T-helper 2 cell treated with Interferon-gamma antibody and Interleukin-4, amounts not matched to agents 100 ng/mL and 5 ng/mL, for 36 hours (primary cell): ENCODE measurements around the gene PEX11A. TPM values are rescaled to one million over a fixed set of nuclear protein-coding genes. Genes with fewer than 3 reads are reported as not detected.

ENCODE experiments used
- total RNA-seq: library from RNA; stranded (reverse); gene quantifications from 2 replicates; pipeline ENCODE4 v1.2.3, GENCODE V29; 2022

PEX11A gene
- total RNA-seq, 1 donor from 2014 or later, result 0.93 TPM

Other genes starting within 250 kb of the PEX11A start
- gene RHCG, start 194.2 kb downstream of the PEX11A start, total RNA-seq, result not detected in 2 replicates
- 19.6 and 20.9 TPM in 2 replicates for gene TICRR, start 115.3 kb downstream of the PEX11A start, total RNA-seq
- gene KIF7, start 35.3 kb downstream of the PEX11A start, total RNA-seq, result 0.84 and 1.0 TPM in 2 replicates
- gene PLIN1, start 11.4 kb downstream of the PEX11A start, total RNA-seq, result 0.07 TPM in 1 of 2 replicates, not detected in the other
- not detected in 2 replicates for gene WDR93, start 57 bp upstream of the PEX11A start, total RNA-seq
- 1.8 and 2.8 TPM in 2 replicates for gene MESP1, start 60.5 kb upstream of the PEX11A start, total RNA-seq
- not detected in 2 replicates for gene MESP2, start 85.6 kb upstream of the PEX11A start, total RNA-seq
- 12.0 and 12.3 TPM in 2 replicates for gene ANPEP, start 124.1 kb upstream of the PEX11A start, total RNA-seq
- 30.0 and 32.3 TPM in 2 replicates for gene AP3S2, start 203.2 kb upstream of the PEX11A start, total RNA-seq
- gene ARPIN, start 222.2 kb upstream of the PEX11A start, total RNA-seq, result not detected in 2 replicates